T-helper 2 cell (primary cell): ENCODE results near the gene MKLN1.
A peak's percentile ranks its signal among the peaks of the same experiment; 100 is the strongest.

Experiments used
- DNase-seq, 5 experiments: peaks; one replicate each; pipeline versions ENCODE4 v3.0.0 to v3.0.0-alpha.2; 2012 to 2022

Gene MKLN1

DNA sequence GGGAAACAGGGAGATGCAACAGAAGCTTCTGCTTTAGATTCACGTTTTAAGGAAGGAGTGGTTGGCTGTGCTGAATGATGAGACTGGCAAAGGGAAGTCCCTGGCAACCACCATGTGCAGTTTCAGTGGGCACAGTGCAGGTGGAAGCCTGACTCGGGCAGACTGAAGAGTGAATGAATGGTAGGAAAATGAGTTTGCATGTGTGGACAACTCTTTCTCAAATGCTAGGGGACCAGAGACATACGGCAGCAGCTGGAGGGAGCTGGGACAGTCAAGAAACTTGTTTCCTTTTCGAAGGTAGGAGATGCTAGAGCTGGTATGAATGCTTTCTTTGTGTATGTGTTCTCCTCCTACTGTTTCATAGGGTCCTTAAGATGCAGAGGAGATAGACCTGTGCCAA lies 199.8 kb downstream of the MKLN1 start:
- DNase-seq, result no peak

DNA sequence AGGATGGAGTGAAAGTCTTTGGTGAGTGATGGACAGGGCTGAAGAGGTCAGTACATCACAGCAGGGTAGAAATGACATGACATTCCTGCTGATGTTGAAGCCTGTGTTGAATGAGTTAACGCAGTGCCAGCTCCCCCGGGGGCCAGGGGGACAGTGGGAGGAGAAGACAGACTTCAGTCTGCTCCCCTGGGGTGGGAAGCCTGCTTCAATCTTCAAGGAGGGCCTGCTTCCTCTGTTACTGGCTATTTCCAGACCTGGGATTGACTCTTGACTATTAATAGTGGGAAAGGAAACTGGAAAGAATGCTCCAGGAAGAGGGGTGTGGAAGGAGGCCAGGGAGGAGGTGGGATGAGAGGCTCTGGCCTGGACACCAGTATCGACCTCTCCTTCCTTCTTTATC lies 201.5 kb downstream of the MKLN1 start:
- no peak for DNase-seq

DNA sequence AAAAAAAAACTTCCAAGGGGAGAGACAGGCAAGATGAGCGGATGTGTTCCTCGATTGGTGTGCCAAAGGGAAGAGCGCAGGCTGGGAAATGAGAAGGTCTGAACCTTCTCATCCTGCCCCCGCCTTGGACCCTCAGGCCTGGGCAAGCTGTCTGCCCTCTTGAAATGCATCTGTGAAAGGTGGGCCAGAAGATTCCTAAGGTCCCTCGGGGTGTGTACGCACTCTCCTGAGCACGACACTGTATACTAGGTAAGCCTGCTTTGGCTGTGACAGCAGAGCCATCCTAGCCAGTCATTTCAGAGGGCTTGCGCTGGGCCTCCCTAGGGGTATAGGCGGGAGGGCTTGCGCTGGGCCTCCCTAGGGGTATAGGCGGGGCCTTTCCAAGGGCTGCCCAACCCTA lies 201.9 kb downstream of the MKLN1 start:
- DNase-seq, result no peak

DNA sequence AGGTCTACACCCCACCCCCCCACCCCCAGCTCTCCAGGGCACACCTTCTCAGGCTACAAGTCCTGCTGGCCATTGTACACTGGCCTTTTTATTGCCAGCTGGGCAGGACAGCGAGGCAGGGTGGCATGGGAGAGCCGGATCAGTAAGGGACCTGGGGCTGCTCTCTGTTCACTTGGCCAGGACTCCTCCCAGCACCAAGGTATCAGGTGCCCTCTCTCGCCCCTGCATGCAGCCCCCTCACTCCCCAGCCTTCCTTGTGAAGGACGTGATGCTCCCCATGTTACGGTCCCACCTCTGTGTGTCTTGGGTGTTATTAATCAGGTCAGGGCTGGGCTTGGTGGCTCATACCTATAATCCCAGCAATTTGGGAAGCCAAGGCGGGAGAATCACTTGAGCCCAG lies 202.5 kb downstream of the MKLN1 start:
- DNase-seq, result no peak

DNA sequence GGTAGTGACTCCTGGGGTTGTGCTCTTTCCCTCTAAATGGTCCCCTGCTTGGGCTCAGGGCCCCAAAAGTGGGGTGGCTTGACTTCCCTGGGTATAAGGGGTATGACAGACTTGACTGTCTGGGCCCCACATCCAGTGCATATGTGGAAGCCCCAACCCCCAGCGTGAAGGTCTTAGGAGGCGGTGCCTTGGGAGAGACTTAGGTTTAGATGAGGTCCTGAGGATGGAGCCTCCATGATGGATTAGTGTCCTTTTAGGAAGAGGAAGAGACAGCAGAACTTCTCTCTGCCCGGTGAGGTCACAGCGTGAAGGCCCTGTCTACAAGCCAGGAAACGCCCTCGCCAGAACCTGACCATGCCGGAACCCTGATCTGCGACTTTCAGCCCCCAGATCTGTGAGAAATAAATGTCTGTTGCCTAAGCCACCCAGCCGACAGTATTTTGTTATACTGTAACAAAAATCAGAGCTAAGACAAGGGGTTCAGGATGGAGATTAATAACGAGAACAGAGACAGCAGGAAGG lies 205.0 kb downstream of the MKLN1 start:
- no peak for DNase-seq

DNA sequence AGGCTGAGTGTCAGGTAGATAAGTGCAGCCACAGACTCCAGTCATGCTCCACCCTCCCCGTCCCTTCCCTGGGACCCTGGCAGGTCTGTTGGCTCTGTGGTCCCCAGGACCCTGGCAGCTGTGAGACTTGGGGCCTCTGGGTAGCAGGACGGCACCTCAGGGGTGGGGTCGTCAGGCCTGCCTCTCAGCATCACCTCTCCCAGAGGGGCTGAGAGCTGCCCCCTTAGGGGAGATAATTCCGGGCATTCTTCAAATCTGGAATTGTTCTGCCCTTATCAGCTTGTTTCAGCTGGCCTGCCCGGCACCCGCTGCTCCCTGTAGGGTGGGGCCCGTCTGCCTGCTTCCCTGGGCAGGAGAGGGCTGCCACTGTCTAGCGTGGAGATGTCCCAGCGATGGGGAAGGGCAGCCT lies 205.5 kb downstream of the MKLN1 start:
- DNase-seq, result no peak

DNA sequence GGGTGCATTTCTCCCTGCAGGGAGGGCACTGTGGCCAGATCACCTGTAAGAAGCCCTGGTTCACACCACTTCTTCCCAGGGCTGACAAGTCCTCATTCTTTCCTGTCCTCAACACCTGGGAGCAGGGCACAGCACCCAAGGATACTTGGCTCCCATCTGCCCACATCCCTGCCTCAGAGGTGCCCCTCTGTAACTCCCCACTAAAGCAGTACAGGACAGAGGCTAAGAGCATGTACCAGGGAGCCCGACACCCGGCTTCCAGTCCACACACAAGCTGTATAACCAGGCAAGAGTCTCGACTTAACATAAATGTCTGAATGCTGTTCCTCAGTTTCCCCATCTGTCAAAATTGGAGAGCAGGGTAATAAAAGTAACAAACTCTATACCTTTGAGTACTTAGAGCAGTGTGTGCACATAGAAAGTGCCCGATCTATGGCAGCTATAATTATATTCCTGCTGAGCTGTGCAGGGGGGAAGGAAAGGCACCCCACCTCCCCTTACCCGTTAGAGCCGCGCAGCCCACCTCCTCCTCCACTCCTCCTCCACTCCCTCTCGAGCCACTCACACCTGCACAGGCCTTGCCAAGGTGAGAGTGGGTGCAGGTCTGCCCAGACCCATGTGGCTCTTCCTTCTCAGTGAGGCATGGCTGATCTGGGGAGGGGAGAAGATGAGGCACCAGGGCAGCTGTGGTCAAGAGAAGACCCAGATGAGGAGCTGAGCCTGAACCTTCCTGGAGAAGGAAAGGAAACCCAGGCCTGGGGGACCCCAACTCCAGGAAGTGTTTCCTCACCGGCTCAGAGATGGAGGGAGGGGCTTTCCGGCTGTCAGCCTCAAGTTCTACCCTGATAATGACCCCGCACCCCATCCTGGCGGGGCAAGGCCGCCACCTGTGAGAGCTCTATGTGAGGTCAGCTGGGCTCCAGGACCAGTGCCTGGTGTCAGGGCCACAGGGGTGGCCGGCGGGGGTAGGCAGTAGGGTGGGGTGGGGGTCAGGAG lies 206.2 kb downstream of the MKLN1 start:
- no peak for DNase-seq

DNA sequence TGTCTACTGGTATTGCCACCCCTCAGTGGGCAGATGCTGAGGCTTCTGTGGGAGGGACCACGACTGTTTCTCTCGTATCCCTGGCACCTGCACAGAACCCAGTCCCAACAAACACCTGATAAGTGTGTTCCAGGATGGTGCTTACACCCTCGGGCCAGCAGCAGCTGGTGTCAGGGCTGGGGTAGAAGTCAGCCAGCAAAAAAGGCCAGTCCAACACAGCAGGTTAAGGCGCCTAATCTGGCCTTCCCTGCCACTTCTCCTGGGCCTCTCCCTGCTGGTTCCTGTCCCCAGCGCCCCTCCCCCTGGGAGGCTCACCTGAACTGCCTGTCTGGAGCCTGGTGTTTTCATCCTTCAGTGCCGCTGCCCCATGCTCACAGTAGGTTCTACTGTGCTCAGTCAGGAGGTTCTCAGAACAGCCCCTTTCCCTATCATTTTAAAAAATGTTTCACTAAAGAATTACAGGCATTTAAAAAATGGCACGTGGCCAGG lies 208.7 kb downstream of the MKLN1 start:
- no peak for DNase-seq

DNA sequence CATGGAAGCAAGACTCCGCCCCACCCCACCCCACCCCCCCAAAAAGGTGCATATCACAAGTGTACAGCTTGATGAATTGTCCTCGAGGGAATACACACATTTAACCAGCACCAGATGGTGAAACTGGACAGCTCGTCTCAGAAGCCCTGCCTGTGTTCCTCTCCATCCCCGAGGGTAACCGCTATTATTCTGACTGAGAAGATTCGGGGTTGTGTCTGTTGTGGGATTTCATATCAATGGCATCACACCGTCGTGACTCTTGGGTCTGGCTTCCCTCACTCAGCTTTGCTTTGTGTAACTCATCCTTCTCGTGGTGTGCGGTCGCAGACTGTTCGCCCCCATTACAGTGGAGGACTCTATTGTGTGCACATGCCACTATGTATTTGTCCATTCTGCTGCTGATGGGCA lies 209.9 kb downstream of the MKLN1 start:
- DNase-seq, result no peak

DNA sequence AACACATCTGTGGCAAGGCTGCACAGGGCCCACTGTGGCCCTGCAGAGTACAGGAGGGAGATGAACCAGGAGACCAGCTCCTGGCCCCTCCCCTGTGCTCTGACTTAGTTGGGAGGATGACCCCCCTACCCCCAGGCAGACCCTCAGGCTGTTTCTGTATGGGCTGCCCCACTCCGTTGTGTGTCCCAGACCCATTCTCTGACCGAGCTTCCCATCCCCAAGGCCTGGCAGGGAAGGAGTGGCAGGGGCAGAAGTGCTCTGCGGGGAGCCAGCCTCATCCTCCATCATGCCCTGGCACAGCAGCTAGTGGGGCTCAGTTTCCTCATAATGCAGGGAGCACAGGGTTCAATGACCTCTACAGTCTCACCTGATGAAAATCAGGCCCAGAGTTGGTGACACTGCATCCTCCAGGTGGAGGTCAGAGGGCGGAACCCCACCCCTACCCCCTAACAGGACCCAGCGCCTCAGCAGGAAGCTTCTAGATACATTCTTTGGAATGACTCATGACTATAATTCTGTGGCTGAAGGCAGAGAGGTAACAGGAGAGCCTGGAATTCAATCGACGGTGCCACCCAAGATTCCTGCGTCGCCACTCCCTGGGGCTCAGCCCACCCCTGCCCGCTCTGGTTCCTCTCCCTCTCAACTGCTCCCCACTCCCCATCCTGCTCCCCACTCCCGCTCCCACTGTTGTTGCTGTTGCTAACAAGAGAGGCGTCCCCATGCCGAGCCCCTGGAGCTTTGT lies 210.6 kb downstream of the MKLN1 start:
- DNase-seq, result no peak

DNA sequence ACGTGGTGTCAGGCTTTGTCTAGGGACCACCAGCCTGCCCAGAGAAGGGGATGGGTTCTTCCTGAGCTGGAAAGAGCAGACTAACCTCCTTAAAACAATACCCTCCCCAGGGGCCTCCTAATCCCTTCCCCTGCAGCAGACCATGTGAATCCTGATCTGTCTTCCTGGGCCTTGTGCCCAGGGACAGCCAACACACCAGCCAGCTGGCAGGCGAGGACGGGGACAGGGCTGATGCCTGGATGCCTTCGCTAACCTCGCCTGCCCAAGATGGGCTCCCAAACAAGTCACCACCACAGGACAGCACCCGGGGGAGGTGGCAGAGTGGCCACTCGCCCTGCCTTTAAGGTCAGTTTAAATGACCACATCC lies 211.1 kb downstream of the MKLN1 start:
- no peak for DNase-seq

DNA sequence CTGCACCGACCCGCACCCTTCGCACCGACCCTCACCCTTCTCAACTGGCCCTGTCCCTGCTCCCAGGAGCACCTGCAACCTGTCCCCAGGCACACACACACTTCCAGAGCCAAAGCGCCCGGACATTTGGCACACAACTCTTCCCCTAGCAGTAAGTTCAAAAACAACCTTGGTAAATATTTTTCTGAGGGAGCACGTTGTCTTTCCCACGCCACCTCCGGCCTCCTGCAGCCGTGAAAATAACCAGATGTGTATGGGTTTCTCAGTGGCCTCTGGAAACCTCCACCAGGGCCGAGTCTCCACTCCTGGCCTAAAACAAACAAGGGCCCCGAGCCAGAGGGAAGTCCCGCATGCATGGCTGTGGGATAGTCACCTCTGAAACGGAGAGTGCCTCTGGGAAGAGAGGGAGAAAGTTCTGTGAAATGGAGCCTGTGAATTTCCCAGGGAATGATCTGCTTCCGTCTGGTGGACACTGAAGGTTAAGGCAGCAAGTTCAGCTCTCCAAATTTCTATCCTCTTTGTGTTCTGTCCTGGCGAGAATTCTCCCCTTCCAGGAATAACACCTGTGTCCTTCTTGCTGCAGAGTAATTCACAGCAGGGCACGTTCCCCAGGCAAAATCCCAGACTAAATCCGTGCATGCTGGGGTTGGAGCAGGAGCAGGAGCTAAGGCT lies 213.0 kb downstream of the MKLN1 start:
- DNase-seq, result no peak

DNA sequence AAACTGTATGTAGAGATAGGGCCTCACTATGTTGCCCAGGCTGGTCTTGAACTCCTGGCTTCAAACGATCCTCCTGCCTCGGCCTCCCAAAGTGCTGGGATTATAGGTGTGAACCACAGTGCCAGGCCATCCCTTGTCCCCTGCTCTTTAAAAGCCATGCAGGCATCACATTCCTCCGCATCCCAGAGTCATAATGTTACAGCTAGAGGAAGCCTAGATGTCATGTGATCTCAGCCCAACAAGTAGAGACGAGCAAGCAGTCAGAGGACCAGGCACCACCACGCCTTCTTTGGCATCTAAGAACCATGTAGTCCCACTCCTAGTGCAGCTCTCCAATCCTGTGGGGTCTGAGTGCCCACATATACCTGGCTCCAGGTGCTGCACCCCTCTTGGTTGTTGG lies 215.6 kb downstream of the MKLN1 start:
- DNase-seq, result no peak

DNA sequence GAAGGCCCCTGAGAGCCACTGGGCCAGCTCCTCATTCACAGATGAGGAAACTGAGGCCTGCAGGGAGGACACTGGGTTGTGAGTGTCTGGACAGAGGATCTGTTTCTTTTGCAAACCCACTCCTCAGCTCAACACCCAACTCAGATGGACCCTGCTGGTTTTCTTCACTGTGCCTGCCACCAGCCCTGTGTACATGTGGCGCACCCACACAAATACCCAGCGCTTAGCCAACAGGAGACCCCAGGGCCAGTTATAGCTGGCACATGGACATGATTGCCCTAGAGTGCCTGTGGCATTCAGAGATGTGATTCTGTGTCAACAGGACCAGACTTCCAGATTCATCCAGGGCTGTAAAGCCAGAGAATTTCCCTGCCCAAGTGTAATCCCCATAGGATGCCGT lies 216.3 kb downstream of the MKLN1 start:
- DNase-seq, result no peak

DNA sequence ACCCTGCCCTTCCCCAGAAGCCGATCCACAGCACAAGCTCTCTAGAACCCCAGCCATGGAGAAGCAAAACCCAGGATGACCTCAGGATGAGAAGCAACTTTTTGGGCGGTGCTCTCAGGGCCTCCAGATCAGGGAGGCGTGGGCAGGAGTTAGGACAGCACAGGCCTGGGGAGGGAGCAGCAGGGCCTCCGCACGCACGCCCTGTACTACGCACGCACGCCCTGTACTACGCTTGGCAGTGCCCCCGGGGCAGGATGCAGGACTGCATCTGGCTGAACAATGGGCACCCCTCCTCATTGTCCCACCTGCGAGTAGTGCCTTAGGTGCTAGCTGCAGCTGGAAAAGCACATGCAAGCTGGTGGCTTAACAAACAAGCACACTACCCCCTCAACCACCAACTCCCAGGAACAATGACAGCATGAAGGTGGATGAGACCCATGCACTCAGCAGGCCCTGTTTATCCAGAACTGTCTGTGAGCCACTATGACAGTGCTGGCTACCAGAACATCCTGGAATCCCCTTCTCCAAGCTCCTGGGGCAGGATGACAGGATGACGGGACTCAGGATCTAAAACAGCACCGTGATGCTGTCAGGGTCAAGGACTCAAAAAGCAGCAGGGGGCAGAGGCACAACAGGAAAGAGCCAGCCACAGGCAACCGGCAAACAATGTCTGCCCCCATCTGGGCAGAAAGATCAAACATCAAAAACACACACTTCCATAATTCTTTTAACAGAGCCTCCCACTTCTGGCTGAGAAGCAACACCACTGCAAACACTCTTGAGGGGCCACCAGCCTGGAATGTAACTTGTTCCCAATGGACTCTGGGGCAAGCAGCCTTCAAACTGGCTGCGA lies 217.0 kb downstream of the MKLN1 start:
- peak in 1 of 5 experiments; percentile 34 for DNase-seq

DNA sequence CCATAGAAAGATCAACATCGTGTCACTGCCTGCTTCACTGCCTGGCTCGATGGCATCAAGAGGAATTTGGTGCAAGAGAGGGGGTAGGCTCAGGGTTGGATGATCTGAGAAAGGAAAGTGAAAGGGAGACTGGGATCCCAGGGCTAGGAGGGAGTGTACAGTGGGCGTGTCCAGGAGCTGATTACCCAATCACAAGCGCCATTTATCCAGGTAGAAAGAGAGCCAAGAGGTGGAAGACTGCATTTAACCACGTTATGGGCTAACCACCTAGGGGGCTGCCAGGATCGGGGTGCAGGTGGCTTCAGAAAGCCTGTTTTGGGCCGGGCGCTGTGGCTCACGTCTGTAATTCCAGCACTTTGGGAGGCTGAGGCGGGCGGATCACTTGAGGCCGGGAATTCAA lies 218.4 kb downstream of the MKLN1 start:
- no peak for DNase-seq
